ENCODE results near the gene UBE2I.

UBE2I gene

DNA sequence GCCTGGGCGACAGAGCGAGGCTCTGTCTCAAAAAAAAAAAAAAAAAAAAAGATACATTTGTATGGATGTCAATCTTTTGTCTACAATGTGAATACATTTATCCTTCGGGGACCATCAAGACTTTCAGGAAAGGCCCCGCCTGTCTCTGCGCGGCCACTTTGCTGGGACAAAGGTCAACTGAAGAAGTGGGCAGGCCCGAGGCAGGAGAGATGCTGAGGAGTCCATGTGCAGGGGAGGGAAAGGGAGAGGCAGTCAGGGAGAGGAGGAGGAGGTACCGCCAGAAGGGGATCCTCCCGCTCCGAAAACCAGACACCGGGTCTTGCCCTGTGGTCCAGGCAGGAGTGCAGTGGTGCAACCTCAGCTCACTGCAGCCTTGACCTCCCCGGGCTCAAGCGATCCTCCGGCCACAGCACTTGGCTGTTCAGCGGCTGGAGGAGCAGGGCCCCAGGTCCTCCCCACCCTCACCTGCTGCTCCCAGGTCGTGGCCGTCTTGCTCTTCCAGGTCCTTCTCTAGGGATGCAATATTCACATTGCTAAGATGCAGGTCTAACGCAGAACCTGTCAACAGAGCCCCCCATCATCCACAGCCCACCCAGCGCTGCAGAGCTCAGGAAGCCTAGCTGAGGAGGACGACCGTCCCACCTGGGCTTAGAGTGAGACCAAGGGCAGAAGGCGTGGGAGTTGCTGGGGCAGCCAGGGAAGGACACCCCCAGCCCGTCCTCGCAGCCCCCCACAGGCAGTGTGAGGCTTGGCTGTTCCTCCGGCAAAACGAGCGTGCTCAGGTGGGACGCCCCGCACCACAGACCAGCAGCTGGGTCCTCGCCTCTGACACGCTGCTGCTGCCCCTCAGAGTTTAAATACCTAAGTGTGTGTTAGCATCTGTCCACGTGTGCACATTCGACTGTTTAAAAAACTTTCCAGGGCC lies 61.9 kb downstream of the UBE2I start:
- Histone ChIP-seq H2AFZ (ENCODE audit: low read length) (no peak overlapping the region), H3K9me2 (replicated peaks; ENCODE audit: insufficient read depth, low read length) (no peaks in the 10 kb centered on the region), H3K27me3 (replicated peaks; ENCODE audit: insufficient read depth, low read length) (no peaks in the 10 kb centered on the region), H3F3A (ENCODE audit: insufficient read depth, low read length) (no peaks in the 10 kb centered on the region), H3K4me3 (ENCODE audit: low read length) (no peak overlapping the region), H3K4me2 (ENCODE audit: low read depth, low read length) (no peak overlapping the region), H3K36me3 (replicated peaks; ENCODE audit: insufficient read depth, low read length) (no peaks in the 10 kb centered on the region), H3K9ac (ENCODE audit: low read length) (no peak overlapping the region), H3K4me1 (ENCODE audit: low read length) (no peaks in the 10 kb centered on the region), H4K20me1 (ENCODE audit: insufficient read depth, low read length) (no peaks in the 10 kb centered on the region), H3K27ac (ENCODE audit: low read length) (no peak overlapping the region), H3K9me3 (replicated peaks; ENCODE audit: insufficient read depth, low read length) (no peaks in the 10 kb centered on the region), H3K79me2 (ENCODE audit: low read length) (peaks cover 31% of the 10 kb centered on the region)
- DNase-seq: no peak
- TF ChIP-seq CTCF (IDR thresholded peaks at IDR 0.05; ENCODE audit: low read length) (no peak), EZH2 (optimal IDR thresholded peaks at IDR 0.05; ENCODE audit: low read depth, low read length) (no peak), EZH2phosphoT487 (IDR thresholded peaks at IDR 0.05; ENCODE audit: low read length) (no peak)

DNA sequence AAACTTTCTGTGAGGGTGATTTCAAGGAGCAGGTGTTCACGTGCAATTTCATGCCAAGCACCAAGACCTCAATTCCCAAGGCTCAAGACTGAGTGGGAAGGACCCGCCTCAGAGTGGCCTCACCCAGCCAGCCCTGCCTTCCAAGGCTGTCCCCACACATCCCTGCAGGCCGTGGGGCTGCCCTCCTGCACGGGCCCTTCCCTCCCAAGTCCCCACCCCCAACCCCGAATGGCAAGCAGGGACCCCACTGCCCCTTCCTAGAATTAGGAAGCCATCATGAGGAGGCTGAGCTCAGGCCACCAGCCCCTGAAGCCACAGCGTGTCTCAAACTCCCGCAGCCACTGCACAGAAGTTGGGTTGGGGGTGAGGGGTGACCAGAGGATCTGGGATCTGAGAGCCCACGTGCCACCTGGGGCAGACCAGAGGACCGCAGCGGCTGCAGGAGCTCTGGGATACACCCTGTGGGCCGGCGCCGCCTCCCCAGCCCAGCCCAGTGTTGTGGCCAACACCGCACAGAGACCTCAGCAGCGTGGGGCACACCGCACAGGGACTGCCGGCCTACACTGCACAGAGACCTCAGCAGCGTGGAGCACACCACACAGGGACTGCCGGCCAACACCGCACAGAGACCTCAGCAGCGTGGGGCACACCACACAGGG lies 63.0 kb downstream of the UBE2I start:
- peaks cover 42% of the 10 kb centered on the region for H3K79me2 ChIP-seq (ENCODE audit: low read length)
- H4K20me1 ChIP-seq (ENCODE audit: insufficient read depth, low read length): no peaks in the 10 kb centered on the region
- no peak overlapping the region for H3K4me2 ChIP-seq (ENCODE audit: low read depth, low read length)
- no peaks in the 10 kb centered on the region for H3K9me2 ChIP-seq (replicated peaks; ENCODE audit: insufficient read depth, low read length)
- no peaks in the 10 kb centered on the region for H3F3A ChIP-seq (ENCODE audit: insufficient read depth, low read length)
- no peak for DNase-seq
- H3K27ac ChIP-seq (ENCODE audit: low read length): no peak overlapping the region
- no peaks in the 10 kb centered on the region for H3K4me1 ChIP-seq (ENCODE audit: low read length)
- TF ChIP-seq CTCF (IDR thresholded peaks at IDR 0.05; ENCODE audit: low read length) (no peak), EZH2 (optimal IDR thresholded peaks at IDR 0.05; ENCODE audit: low read depth, low read length) (no peak), EZH2phosphoT487 (IDR thresholded peaks at IDR 0.05; ENCODE audit: low read length) (no peak)
- no peaks in the 10 kb centered on the region for H3K36me3 ChIP-seq (replicated peaks; ENCODE audit: insufficient read depth, low read length)
- H3K27me3 ChIP-seq (replicated peaks; ENCODE audit: insufficient read depth, low read length): no peaks in the 10 kb centered on the region
- H2AFZ ChIP-seq (ENCODE audit: low read length): no peak overlapping the region
- H3K4me3 ChIP-seq (ENCODE audit: low read length): no peak overlapping the region
- H3K9ac ChIP-seq (ENCODE audit: low read length): no peak overlapping the region
- H3K9me3 ChIP-seq (replicated peaks; ENCODE audit: insufficient read depth, low read length): no peaks in the 10 kb centered on the region

- no peak overlapping the region for H3K9ac ChIP-seq (ENCODE audit: low read length)
- H3K4me3 ChIP-seq (ENCODE audit: low read length): no peak overlapping the region
- no peaks in the 10 kb centered on the region for H3K9me2 ChIP-seq (replicated peaks; ENCODE audit: insufficient read depth, low read length)
- no peaks in the 10 kb centered on the region for H3K9me3 ChIP-seq (replicated peaks; ENCODE audit: insufficient read depth, low read length)
- no peak overlapping the region for H3K27ac ChIP-seq (ENCODE audit: low read length)
- H3K27me3 ChIP-seq (replicated peaks; ENCODE audit: insufficient read depth, low read length): no peaks in the 10 kb centered on the region
- TF ChIP-seq EZH2phosphoT487 (IDR thresholded peaks at IDR 0.05; ENCODE audit: low read length) (no peak), CTCF (IDR thresholded peaks at IDR 0.05; ENCODE audit: low read length) (no peak), EZH2 (optimal IDR thresholded peaks at IDR 0.05; ENCODE audit: low read depth, low read length) (no peak)
- H4K20me1 ChIP-seq (ENCODE audit: insufficient read depth, low read length): no peaks in the 10 kb centered on the region
- no peak overlapping the region for H3K4me2 ChIP-seq (ENCODE audit: low read depth, low read length)
- no peaks in the 10 kb centered on the region for H3F3A ChIP-seq (ENCODE audit: insufficient read depth, low read length)
- no peak for DNase-seq
- H2AFZ ChIP-seq (ENCODE audit: low read length): no peak overlapping the region
- H3K79me2 ChIP-seq (ENCODE audit: low read length): peaks cover 62% of the 10 kb centered on the region
- no peaks in the 10 kb centered on the region for H3K36me3 ChIP-seq (replicated peaks; ENCODE audit: insufficient read depth, low read length)
- no peaks in the 10 kb centered on the region for H3K4me1 ChIP-seq (ENCODE audit: low read length)
Measured at GRCh38 chr16:1374418-1375297, 65.2 kb downstream of the UBE2I start.
